Measurements from ENCODE around the gene CDH4.

DNA sequence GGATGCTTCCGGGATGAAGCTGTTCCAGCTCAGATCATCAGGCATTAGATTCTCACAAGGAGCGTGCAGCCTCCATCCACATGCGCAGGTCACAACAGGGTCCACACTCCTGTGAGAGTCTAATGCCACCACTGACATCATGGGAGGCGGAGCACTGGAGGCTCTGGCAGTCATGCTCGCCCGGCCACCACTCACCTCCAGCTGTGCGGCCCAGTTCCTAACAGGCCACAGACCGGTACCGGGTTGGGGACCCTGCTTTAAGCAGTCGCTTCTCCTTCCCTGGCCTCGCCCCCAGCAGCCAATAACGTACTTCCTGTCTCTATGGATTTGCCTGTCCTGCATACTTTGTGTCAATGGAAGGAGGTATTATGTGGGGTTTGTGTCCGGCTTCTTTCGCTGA lies 576.8 kb downstream of the CDH4 start:
- TF ChIP-seq ZNF785 (tag by site-specific recombination; IDR thresholded peaks at IDR 0.05) (no peak), YY1 (tag by site-specific recombination; IDR thresholded peaks at IDR 0.05) (no peak), ZNF548 (tag by site-specific recombination; IDR thresholded peaks at IDR 0.05) (no peak), GLI4 (tag by site-specific recombination; IDR thresholded peaks at IDR 0.05) (no peak), ZNF501 (tag by site-specific recombination; IDR thresholded peaks at IDR 0.05) (no peak)
- TF ChIP-seq, protein P1, sequence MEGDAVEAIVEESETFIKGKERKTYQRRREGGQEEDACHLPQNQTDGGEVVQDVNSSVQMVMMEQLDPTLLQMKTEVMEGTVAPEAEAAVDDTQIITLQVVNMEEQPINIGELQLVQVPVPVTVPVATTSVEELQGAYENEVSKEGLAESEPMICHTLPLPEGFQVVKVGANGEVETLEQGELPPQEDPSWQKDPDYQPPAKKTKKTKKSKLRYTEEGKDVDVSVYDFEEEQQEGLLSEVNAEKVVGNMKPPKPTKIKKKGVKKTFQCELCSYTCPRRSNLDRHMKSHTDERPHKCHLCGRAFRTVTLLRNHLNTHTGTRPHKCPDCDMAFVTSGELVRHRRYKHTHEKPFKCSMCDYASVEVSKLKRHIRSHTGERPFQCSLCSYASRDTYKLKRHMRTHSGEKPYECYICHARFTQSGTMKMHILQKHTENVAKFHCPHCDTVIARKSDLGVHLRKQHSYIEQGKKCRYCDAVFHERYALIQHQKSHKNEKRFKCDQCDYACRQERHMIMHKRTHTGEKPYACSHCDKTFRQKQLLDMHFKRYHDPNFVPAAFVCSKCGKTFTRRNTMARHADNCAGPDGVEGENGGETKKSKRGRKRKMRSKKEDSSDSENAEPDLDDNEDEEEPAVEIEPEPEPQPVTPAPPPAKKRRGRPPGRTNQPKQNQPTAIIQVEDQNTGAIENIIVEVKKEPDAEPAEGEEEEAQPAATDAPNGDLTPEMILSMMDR (tag by site-specific recombination; IDR thresholded peaks at IDR 0.05): no peak
- TF ChIP-seq, protein P2, sequence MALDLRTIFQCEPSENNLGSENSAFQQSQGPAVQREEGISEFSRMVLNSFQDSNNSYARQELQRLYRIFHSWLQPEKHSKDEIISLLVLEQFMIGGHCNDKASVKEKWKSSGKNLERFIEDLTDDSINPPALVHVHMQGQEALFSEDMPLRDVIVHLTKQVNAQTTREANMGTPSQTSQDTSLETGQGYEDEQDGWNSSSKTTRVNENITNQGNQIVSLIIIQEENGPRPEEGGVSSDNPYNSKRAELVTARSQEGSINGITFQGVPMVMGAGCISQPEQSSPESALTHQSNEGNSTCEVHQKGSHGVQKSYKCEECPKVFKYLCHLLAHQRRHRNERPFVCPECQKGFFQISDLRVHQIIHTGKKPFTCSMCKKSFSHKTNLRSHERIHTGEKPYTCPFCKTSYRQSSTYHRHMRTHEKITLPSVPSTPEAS (tag by site-specific recombination; IDR thresholded peaks at IDR 0.05): no peak
